ENCODE results near the gene INSC. TPM values are rescaled to one million over a fixed set of nuclear protein-coding genes. Genes with fewer than 3 reads are reported as not detected.

INSC gene
- total RNA-seq, 1 experiment from 2014 or later = not detected

- Mint-ChIP-seq H3K4me3 (ENCODE audit: low read depth, unreplicated experiment) (no peak overlapping the region), H3K27me3 (ENCODE audit: unreplicated experiment) (peaks cover 32% of the 10 kb centered on the region), H3K27ac (ENCODE audit: unreplicated experiment) (no peak overlapping the region), H3K9me3 (ENCODE audit: low read depth, unreplicated experiment) (no peaks in the 10 kb centered on the region), H3K36me3 (ENCODE audit: insufficient read depth, unreplicated experiment) (no peaks in the 10 kb centered on the region), H3K4me1 (ENCODE audit: low read depth, unreplicated experiment) (peaks cover 6% of the 10 kb centered on the region)
- no peak for TF ChIP-seq CTCF (IDR thresholded peaks at IDR 0.05; ENCODE audit: unreplicated experiment)
- intact Hi-C loops (cut with micrococcal nuclease; ENCODE audit: unreplicated experiment) = loop anchor here (1.0 kb wide), 1 partner anchor 57 kb away; no protein-coding TSS in a partner anchor
- BruUV-seq (replicated peaks) = no TSS peak
- DNase-seq = no peak
- CTCF ChIA-PET = interaction anchor here (1.5 to 2.1 kb wide), 3 partner anchors 20 to 59 kb away, joined by 4 to 10 read pairs (median 5); no protein-coding TSS in a partner anchor
These were observed 43.8 kb downstream of the INSC start for GRCh38 chr11:15158351-15159015.

GRCh38 chr11:15159085-15159484, 44.4 kb downstream of the INSC start:
- peak; percentile 46 for TF ChIP-seq CTCF (IDR thresholded peaks at IDR 0.05; ENCODE audit: unreplicated experiment)
- Mint-ChIP-seq H3K27me3 (ENCODE audit: unreplicated experiment) (peaks cover 32% of the 10 kb centered on the region), H3K4me1 (ENCODE audit: low read depth, unreplicated experiment) (peaks cover 6% of the 10 kb centered on the region), H3K36me3 (ENCODE audit: insufficient read depth, unreplicated experiment) (no peaks in the 10 kb centered on the region), H3K27ac (ENCODE audit: unreplicated experiment) (no peak overlapping the region), H3K9me3 (ENCODE audit: low read depth, unreplicated experiment) (no peaks in the 10 kb centered on the region), H3K4me3 (ENCODE audit: low read depth, unreplicated experiment) (no peak overlapping the region)
- BruUV-seq (replicated peaks) = no TSS peak
- intact Hi-C loops (cut with micrococcal nuclease; ENCODE audit: unreplicated experiment) = loop anchor here (1.0 kb wide), 1 partner anchor 58 kb away; no protein-coding TSS in a partner anchor
- DNase-seq = peak; percentile 12
- CTCF ChIA-PET = interaction anchor here (1.6 to 2.1 kb wide), 2 partner anchors 58 to 59 kb away, joined by 5 to 10 read pairs; no protein-coding TSS in a partner anchor

GRCh38 chr11:15161790-15162189, 47.1 kb downstream of the INSC start:
- Mint-ChIP-seq H3K9me3 (ENCODE audit: low read depth, unreplicated experiment) (no peaks in the 10 kb centered on the region), H3K4me3 (ENCODE audit: low read depth, unreplicated experiment) (no peak overlapping the region), H3K27ac (ENCODE audit: unreplicated experiment) (no peak overlapping the region), H3K4me1 (ENCODE audit: low read depth, unreplicated experiment) (peaks cover 6% of the 10 kb centered on the region), H3K27me3 (ENCODE audit: unreplicated experiment) (peaks cover 45% of the 10 kb centered on the region), H3K36me3 (ENCODE audit: insufficient read depth, unreplicated experiment) (no peaks in the 10 kb centered on the region)
- intact Hi-C loops (cut with micrococcal nuclease; ENCODE audit: unreplicated experiment) = no loop called here
- DNase-seq = no peak
- CTCF ChIA-PET = no interaction called here
- no peak for TF ChIP-seq CTCF (IDR thresholded peaks at IDR 0.05; ENCODE audit: unreplicated experiment)
- BruUV-seq (replicated peaks) = no TSS peak

GRCh38 chr11:15163136-15163535, 48.4 kb downstream of the INSC start:
- no peak overlapping the region for H3K4me3 Mint-ChIP-seq (ENCODE audit: low read depth, unreplicated experiment)
- no peak for DNase-seq
- TF ChIP-seq CTCF (IDR thresholded peaks at IDR 0.05; ENCODE audit: unreplicated experiment) = no peak
- H3K36me3 Mint-ChIP-seq (ENCODE audit: insufficient read depth, unreplicated experiment) = no peaks in the 10 kb centered on the region
- BruUV-seq (replicated peaks) = no TSS peak
- CTCF ChIA-PET = no interaction called here
- H3K27me3 Mint-ChIP-seq (ENCODE audit: unreplicated experiment) = peaks cover 45% of the 10 kb centered on the region
- intact Hi-C loops (cut with micrococcal nuclease; ENCODE audit: unreplicated experiment) = no loop called here
- no peaks in the 10 kb centered on the region for H3K9me3 Mint-ChIP-seq (ENCODE audit: low read depth, unreplicated experiment)
- H3K4me1 Mint-ChIP-seq (ENCODE audit: low read depth, unreplicated experiment) = peaks cover 3% of the 10 kb centered on the region
- no peak overlapping the region for H3K27ac Mint-ChIP-seq (ENCODE audit: unreplicated experiment)
